HUES6 (cell line): ENCODE results near the gene LRP6.
"Not testable (repeated sequence)": the region's sequence is repeated elsewhere in the genome, so short reads cannot be mapped to it uniquely, and the experiment has no call there.

Source experiments
- H3K27ac ChIP-seq: 2 replicates; pipeline ENCODE4 v1.7.0; 2013; ENCODE audit warnings: low read depth, mild to moderate bottlenecking, low read length, inconsistent platforms
- H3K27me3 ChIP-seq: 2 replicates; pipeline ENCODE4 v1.6.1; 2013; ENCODE audit warnings: low read length; ENCODE audit not compliant: control insufficient read depth, insufficient read depth
- H3K36me3 ChIP-seq: 2 replicates; pipeline ENCODE4 v1.6.1; 2013; ENCODE audit warnings: low read length; ENCODE audit not compliant: control insufficient read depth, insufficient read depth
- H3K4me1 ChIP-seq: 2 replicates; pipeline ENCODE4 v1.6.1; 2013; ENCODE audit warnings: low read length; ENCODE audit not compliant: control insufficient read depth, insufficient read depth
- H3K4me3 ChIP-seq: 2 replicates; pipeline ENCODE4 v1.5.1; 2013; ENCODE audit warnings: low read depth, low read length
- H3K9ac ChIP-seq: one replicate; pipeline ENCODE4 v1.6.1; 2013; ENCODE audit warnings: mild to moderate bottlenecking, low read length
- H3K9me3 ChIP-seq: 2 replicates; pipeline ENCODE4 v1.6.1; 2013; ENCODE audit warnings: low read depth, low read length; ENCODE audit not compliant: control insufficient read depth, insufficient read depth

The LRP6 gene

GRCh38 chr12:12266873-12267741, at the start of gene LRP6:
Gene LRP6, minus strand, starts transcription at chr12:12267044. Its CDS starts 309 bp downstream, at chr12:12266735.
- no peaks in the 10 kb centered on the region for H3K27me3 ChIP-seq
- H3K36me3 ChIP-seq: 0 out of 2 replicates have a peak, but pooled peaks cover 3% of the 10 kb centered on the region
- peak within 1 kb of the TSS; percentile 100 for H3K9ac ChIP-seq
- no peaks in the 10 kb centered on the region for H3K9me3 ChIP-seq
- H3K27ac ChIP-seq: peak within 1 kb of the TSS; percentile 100
- H3K4me3 ChIP-seq: peak within 1 kb of the TSS; percentile 98
- peaks cover 22% of the 10 kb centered on the region for H3K4me1 ChIP-seq

- no peak overlapping the region for H3K27ac ChIP-seq
- H3K4me1 ChIP-seq: peaks cover 14% of the 10 kb centered on the region
- no peak overlapping the region for H3K9ac ChIP-seq
Measured at GRCh38 chr12:12315838-12316237, 49.0 kb upstream of the LRP6 start.

GRCh38 chr12:12310695-12311094, 43.9 kb upstream of the LRP6 start:
- not testable (repeated sequence) for H3K27me3 ChIP-seq, H3K27ac ChIP-seq, H3K9ac ChIP-seq, H3K4me1 ChIP-seq, H3K36me3 ChIP-seq, H3K4me3 ChIP-seq, H3K9me3 ChIP-seq

More at GRCh38 chr12:12315838-12316237, 49.0 kb upstream of the LRP6 start:
- no peak overlapping the region for H3K4me3 ChIP-seq
- no peaks in the 10 kb centered on the region for H3K9me3 ChIP-seq
- no peaks in the 10 kb centered on the region for H3K36me3 ChIP-seq
- H3K27me3 ChIP-seq: no peaks in the 10 kb centered on the region

- Histone ChIP-seq H3K36me3 (no peaks in the 10 kb centered on the region), H3K27ac (no peak overlapping the region), H3K9me3 (0 out of 2 replicates have a peak, but pooled peaks cover 3% of the 10 kb centered on the region), H3K27me3 (no peaks in the 10 kb centered on the region), H3K4me1 (no peaks in the 10 kb centered on the region), H3K4me3 (no peak overlapping the region), H3K9ac (no peak overlapping the region)
Measured at GRCh38 chr12:12305568-12306300, 38.9 kb upstream of the LRP6 start.

- H3K27me3 ChIP-seq: no peaks in the 10 kb centered on the region
- H3K36me3 ChIP-seq: no peaks in the 10 kb centered on the region
- 0 out of 2 replicates have a peak, but pooled peaks cover 3% of the 10 kb centered on the region for H3K9me3 ChIP-seq
- H3K4me1 ChIP-seq: no peaks in the 10 kb centered on the region
- no peak overlapping the region for H3K4me3 ChIP-seq
- no peak overlapping the region for H3K27ac ChIP-seq
- H3K9ac ChIP-seq: no peak overlapping the region
Measured at GRCh38 chr12:12302976-12303375, 36.1 kb upstream of the LRP6 start.

- H3K4me3 ChIP-seq: no peak overlapping the region
- 0 out of 2 replicates have a peak, but pooled peaks cover 3% of the 10 kb centered on the region for H3K9me3 ChIP-seq
- no peaks in the 10 kb centered on the region for H3K27me3 ChIP-seq
- H3K36me3 ChIP-seq: no peaks in the 10 kb centered on the region
- H3K27ac ChIP-seq: no peak overlapping the region
- no peak overlapping the region for H3K9ac ChIP-seq
- peaks cover 3% of the 10 kb centered on the region; the same call in 1 of the 2 replicates for H3K4me1 ChIP-seq
Measured at GRCh38 chr12:12301122-12301521, 34.3 kb upstream of the LRP6 start.

GRCh38 chr12:12297201-12297830, 30.5 kb upstream of the LRP6 start:
- no peaks in the 10 kb centered on the region for H3K9me3 ChIP-seq

GRCh38 chr12:12294215-12295005, 27.6 kb upstream of the LRP6 start:
- no peak overlapping the region for H3K9ac ChIP-seq
- peaks cover 19% of the 10 kb centered on the region for H3K4me1 ChIP-seq
- H3K27me3 ChIP-seq: no peaks in the 10 kb centered on the region
- no peaks in the 10 kb centered on the region for H3K36me3 ChIP-seq
- H3K4me3 ChIP-seq: no peak overlapping the region
- H3K9me3 ChIP-seq: 0 out of 2 replicates have a peak, but pooled peaks cover 2% of the 10 kb centered on the region
- 0 out of 2 replicates have a peak overlapping the region, but pooled peaks have one; percentile 12 for H3K27ac ChIP-seq

More at GRCh38 chr12:12297201-12297830, 30.5 kb upstream of the LRP6 start:
- Histone ChIP-seq H3K4me1 (peaks cover 19% of the 10 kb centered on the region), H3K36me3 (no peaks in the 10 kb centered on the region), H3K27me3 (no peaks in the 10 kb centered on the region), H3K27ac (no peak overlapping the region), H3K9ac (no peak overlapping the region), H3K4me3 (no peak overlapping the region)

GRCh38 chr12:12290206-12290605, 23.4 kb upstream of the LRP6 start:
- H3K36me3 ChIP-seq: no peaks in the 10 kb centered on the region
- H3K27ac ChIP-seq: no peak overlapping the region
- H3K9me3 ChIP-seq: 0 out of 2 replicates have a peak, but pooled peaks cover 2% of the 10 kb centered on the region
- H3K4me3 ChIP-seq: no peak overlapping the region
- H3K9ac ChIP-seq: no peak overlapping the region
- H3K4me1 ChIP-seq: peaks cover 16% of the 10 kb centered on the region
- no peaks in the 10 kb centered on the region for H3K27me3 ChIP-seq

- Histone ChIP-seq H3K36me3 (no peaks in the 10 kb centered on the region), H3K4me1 (peaks cover 26% of the 10 kb centered on the region), H3K4me3 (no peak overlapping the region), H3K27ac (no peak overlapping the region), H3K9me3 (0 out of 2 replicates have a peak, but pooled peaks cover 2% of the 10 kb centered on the region), H3K27me3 (no peaks in the 10 kb centered on the region), H3K9ac (no peak overlapping the region)
Measured at GRCh38 chr12:12286441-12286840, 19.6 kb upstream of the LRP6 start.
